Measurements from ENCODE around the gene CD81.

DNA sequence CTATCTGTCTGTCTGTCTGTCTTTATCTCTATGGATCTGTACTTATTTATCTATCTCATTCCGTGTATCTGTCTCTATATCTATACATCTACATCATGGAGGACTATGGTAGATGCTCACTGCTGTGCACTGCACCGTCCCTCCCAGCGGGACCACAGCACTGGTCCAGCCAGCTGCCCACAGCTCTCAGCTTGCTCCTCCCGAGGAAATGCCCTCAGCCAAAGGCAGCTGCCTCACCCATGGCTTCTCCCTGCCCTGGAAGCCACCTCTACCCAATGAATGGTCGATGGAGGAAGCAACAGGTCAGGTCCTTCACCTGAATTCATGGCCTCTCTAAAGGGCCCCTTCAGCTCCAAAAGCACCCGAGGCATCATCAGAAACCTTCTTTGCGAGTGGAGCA lies 14.7 kb upstream of the CD81 start:
- TF ChIP-seq, protein P1, sequence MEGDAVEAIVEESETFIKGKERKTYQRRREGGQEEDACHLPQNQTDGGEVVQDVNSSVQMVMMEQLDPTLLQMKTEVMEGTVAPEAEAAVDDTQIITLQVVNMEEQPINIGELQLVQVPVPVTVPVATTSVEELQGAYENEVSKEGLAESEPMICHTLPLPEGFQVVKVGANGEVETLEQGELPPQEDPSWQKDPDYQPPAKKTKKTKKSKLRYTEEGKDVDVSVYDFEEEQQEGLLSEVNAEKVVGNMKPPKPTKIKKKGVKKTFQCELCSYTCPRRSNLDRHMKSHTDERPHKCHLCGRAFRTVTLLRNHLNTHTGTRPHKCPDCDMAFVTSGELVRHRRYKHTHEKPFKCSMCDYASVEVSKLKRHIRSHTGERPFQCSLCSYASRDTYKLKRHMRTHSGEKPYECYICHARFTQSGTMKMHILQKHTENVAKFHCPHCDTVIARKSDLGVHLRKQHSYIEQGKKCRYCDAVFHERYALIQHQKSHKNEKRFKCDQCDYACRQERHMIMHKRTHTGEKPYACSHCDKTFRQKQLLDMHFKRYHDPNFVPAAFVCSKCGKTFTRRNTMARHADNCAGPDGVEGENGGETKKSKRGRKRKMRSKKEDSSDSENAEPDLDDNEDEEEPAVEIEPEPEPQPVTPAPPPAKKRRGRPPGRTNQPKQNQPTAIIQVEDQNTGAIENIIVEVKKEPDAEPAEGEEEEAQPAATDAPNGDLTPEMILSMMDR (IDR thresholded peaks at IDR 0.05): no peak
- TF ChIP-seq POLR2A (IDR thresholded peaks at IDR 0.05) (no peak), POLR2AphosphoS5 (IDR thresholded peaks at IDR 0.05) (no peak), EP300 (IDR thresholded peaks at IDR 0.05) (no peak)

Measured in suprapubic skin (tissue), 4 donors.